NCI-H2227 (cell line): ENCODE results near the gene PIANP.

Source experiments
- DNase-seq: peaks from one replicate; lab custom pipeline; 2025; ENCODE audit not compliant: unreplicated experiment; lab: John Stamatoyannopoulos, UW

PIANP gene

GRCh38 chr12:6672143-6672542 is 28.5 kb downstream of the PIANP start:
- DNase-seq = no peak

- DNase-seq = no peak
These were observed 32.9 kb downstream of the PIANP start for GRCh38 chr12:6667559-6668210.

GRCh38 chr12:6666211-6666610 is 34.4 kb downstream of the PIANP start:
- no peak for DNase-seq

- no peak for DNase-seq
These were observed 35.7 kb downstream of the PIANP start for GRCh38 chr12:6664902-6665301.

- peak; percentile 98 for DNase-seq
These were observed 37.5 kb downstream of the PIANP start, which contains the start of gene ING4 for GRCh38 chr12:6662906-6663742. ING4 (minus strand) TSS chr12:6663119; CDS start chr12:6663101, 18 bp downstream.

GRCh38 chr12:6662602-6662905 is 38.1 kb downstream of the PIANP start:
- peak; percentile 70 for DNase-seq

- no peak for DNase-seq
These were observed 46.6 kb downstream of the PIANP start for GRCh38 chr12:6653987-6654386.

- no peak for DNase-seq
These were observed 47.3 kb downstream of the PIANP start for GRCh38 chr12:6653342-6653741.

GRCh38 chr12:6652391-6652790 is 48.2 kb downstream of the PIANP start:
- no peak for DNase-seq

GRCh38 chr12:6650832-6651231 is 49.8 kb downstream of the PIANP start:
- DNase-seq = no peak

- DNase-seq = peak; percentile 72
These were observed 53.5 kb downstream of the PIANP start, which contains the start of gene ACRBP for GRCh38 chr12:6647083-6647604. ACRBP (minus strand) TSS chr12:6647432; CDS start chr12:6647366, 66 bp downstream.

- DNase-seq = peak; percentile 12
These were observed 54.1 kb downstream of the PIANP start for GRCh38 chr12:6646276-6647082.

- DNase-seq = no peak
These were observed 55.7 kb downstream of the PIANP start for GRCh38 chr12:6644903-6645302.

- DNase-seq = no peak
These were observed 56.4 kb downstream of the PIANP start for GRCh38 chr12:6644257-6644596.
